DLD1 (cell line): Measurements from ENCODE around the gene KIN.
"Not testable (repeated sequence)": the region's sequence is repeated elsewhere in the genome, so short reads cannot be mapped to it uniquely, and the experiment has no call there.

Experiments
- in situ Hi-C: cut with HindIII; loops from 2 replicates; pipeline ENCODE4 v1.10.0; 2017; ENCODE audit warnings: low sequenced_read_pairs

KIN gene

DNA sequence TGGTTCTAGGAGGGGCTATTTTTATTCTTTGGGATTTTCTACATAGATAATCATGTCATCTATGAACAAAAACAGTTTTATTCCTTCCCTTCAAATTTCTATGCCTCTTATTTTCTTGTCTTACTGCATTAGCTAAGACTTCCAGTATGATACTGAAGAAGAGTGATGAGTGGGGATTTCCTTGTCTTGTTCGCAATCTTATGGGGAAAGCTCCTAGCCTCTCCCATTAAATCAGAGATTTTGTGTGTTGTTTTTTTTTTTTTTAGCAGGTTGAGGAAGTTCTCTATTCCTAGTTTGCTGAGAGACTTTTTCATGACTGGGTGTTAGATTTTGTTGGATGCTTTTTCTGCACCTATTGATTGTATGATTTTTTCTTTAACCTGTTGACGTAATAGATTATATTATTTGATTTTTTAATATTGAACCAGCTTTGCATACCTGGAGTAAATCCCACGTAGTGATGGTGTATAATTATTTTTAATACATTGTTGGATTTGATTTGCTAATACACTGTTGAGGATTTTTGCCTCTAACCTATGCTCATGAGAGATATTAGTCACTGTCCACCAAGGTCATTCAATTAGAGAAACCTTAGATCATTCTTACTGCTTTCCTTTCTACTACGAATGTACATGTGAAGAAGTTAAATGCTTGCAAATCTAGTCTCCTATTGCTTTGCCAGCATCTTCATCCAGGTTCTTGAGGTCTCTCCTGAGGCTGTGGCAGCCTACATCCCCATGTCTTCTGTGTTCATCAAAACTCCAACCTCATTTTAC lies 6.6 kb upstream of the KIN start:
- in situ Hi-C loops = no loop called here

GRCh38 chr10:7792541-7792940 lies 4.7 kb upstream of the KIN start:
- in situ Hi-C loops = no loop called here

GRCh38 chr10:7789390-7789789 lies 1.6 kb upstream of the KIN start:
- in situ Hi-C loops = no loop called here

GRCh38 chr10:7788639-7789286 lies 970 bp upstream of the KIN start:
- in situ Hi-C loops = no loop called here

GRCh38 chr10:7787150-7787856 lies 490 bp downstream of the KIN start:
- in situ Hi-C loops = no loop called here

DNA sequence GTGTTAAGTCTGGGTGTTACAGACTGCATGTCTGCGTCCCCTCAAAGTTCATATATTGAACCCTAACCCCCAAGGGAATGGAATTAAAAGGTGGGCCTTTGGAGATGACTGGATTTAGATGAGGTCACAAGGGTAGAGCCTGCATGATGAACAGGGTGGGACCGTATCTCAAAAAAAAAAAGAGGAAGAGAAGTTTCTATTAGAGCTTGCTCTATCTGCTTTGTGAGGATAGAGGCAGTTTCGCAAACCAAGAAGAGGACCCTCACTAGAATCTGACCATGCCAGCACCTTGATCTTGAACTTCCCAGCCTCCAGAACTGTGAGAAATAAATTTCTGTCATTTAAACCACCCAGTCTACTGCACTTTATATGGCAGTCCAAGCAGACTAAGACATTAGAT lies 1.4 kb downstream of the KIN start:
- in situ Hi-C loops = no loop called here

DNA sequence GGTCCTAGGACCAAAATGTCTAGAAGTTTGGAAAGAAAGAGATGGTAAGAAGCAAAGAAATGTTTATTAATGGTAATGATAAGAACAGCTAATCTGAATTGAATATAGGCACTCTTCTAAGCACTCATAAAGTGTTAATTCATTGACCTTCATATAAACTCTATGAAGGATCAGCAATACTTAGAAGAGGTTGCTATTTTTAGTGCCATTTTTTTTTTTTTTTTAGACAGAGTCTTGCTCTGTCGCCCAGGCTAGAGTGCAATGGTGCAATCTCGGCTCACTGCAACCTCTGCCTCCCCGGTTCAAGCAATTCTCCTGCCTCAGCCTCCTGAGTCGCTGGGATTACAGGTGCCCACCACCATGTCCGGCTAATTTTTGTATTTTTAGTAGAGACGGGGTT lies 5.6 kb downstream of the KIN start:
- in situ Hi-C loops = not testable (repeated sequence)

DNA sequence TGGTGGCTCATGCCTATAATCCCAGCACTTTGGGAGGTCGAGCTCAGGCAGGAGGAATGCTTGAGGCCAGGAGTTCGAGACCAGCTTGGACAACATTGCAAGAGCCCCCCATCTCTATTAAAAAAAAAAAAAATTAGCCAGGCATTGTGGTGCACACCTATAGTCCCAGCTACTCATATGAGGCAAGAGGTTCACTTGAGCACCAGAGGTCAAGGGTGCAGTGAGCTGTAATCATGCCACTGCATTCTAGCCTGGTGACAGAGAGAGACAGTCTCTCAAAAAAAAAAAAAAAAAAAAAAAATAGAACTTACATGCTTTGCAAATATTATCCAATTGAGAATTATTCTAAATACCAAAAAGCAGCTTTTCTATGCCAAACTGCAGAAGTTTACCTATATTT lies 11.0 kb downstream of the KIN start:
- in situ Hi-C loops = no loop called here

DNA sequence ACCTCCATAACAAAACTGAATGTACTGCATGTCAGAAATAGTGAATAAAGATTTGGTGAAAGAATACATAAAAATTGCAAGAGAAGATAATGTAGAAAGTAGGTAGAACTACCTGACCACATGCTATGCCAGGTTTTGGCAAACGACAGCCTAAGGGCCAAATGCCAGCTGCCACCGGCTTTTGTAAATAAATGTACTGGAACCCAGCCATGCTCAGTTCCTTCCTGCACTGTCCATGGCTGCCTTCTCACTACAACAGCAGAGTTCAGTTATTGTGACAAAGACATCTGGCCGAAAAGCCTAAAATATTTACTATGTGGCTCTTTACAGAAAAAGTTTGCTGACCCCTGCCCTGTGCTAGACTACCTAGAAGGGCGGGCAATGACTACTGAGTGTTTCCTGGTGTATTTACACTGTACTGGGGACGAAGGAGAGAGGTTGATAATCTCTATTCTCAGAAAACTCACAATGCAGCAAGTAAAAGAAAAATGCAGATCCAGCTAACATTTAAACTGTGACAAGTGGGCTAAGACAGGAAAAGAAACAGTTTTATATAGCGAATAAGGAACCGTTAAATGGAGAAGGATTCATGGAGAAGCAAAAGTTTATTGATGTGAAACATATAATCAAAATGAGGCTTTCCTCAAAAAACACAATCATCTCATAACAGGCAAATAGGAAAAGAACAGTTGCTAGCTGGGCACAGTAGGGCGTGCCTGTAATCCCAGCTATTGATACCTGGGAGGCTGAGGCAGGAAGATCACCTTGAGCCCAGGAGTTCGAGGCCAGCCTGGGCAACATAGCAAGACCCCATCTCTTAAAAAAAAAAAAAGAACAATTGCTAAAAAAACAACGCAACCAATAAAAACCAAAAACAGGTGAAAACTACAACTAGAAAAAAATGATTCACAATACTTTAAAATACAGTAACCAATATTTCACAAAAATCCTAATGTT lies 13.7 kb downstream of the KIN start:
- in situ Hi-C loops = no loop called here

DNA sequence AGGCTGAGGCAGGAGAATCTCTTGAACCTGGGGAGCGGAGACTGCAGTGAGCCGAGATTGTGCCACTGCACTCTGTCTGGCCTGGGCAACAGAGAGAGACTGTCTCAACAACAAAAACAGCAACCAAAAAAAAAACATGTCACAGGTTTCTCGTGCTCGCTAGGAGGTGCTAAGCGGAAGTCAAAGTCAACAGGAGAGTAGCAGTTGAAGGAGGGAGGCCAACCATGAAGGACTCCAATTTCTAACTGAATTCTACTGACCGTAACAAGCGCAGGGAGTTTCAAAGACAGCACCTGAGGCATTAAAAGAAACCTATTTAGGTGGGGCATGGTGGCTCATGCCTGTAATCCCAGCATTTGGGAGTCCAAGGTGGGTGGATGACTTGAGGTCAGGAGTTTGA lies 19.4 kb downstream of the KIN start:
- in situ Hi-C loops = no loop called here

GRCh38 chr10:7767209-7767608 lies 20.6 kb downstream of the KIN start:
- in situ Hi-C loops = no loop called here

GRCh38 chr10:7766241-7766640 lies 21.6 kb downstream of the KIN start:
- in situ Hi-C loops = no loop called here

DNA sequence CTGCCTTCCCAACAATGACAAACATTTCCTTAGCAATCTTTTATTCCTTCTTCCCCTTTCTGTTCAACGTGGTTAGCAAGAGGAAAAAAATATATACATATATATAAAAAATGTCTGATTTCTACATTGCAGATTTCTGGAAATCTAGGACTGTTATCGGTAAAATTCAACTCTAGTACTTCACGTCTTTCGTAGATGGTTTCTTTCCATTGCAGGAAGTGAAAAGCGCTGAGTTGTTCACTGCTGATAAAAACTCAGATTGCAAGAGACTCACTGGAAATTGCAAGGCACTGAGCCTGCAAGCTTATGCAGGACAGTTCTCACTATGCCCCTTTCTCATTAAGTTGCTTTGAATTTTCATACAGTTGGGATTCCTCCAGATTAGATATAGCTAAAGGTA lies 23.9 kb downstream of the KIN start:
- in situ Hi-C loops = no loop called here

DNA sequence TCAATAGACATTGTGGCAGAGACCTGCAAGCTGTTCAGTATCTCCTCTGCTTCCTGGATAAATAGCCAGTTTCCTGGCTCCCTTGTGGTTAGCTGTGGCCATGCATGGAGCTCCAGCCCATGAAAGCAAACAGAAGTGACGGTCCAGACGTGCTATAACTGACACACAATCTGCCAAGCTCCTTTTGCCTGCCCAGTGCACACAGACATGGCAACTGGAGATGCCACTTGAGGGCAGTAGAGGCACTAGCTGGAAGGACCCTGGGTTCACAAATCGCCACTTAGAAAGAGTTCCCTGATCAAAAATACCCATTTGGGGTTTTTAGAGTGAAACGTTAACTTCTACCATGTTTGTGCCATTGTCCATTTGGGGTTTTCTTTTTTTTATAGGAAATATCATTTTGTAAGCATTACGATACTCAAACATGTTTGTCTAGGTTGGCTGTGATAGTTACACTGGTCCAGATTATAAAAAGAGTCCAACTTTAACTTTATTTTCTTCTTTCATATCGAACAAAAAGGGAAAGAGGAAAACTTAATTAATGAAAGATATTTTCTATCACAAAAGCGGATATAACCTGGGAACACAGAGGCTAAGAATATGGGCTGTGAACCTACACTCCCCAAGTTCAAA lies 31.3 kb downstream of the KIN start:
- in situ Hi-C loops = no loop called here

GRCh38 chr10:7755103-7755502 lies 32.7 kb downstream of the KIN start:
- in situ Hi-C loops = no loop called here

GRCh38 chr10:7752251-7752650 lies 35.5 kb downstream of the KIN start:
- in situ Hi-C loops = no loop called here

- in situ Hi-C loops = no loop called here
These were observed 37.6 kb downstream of the KIN start for GRCh38 chr10:7750222-7750621.

DNA sequence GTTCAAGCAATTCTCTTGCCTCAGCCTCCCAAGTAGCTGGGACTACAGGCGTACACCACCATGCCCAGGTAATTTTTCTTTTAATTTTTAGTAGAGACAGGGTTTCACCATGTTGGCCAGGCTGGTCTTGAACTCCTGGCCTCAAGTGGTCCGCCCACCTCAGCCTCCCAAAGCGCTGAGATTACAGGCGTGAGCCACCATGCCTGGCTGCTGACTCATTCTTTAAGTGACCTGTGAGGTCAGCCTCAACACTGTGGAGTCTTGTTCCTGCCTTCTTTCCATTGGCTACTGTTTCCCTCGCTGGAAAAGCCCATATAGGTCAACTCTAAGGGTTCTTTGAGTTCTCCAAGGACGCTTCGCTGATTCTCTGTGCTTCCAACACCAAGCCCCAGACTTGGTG lies 39.2 kb downstream of the KIN start:
- in situ Hi-C loops = not testable (repeated sequence)

DNA sequence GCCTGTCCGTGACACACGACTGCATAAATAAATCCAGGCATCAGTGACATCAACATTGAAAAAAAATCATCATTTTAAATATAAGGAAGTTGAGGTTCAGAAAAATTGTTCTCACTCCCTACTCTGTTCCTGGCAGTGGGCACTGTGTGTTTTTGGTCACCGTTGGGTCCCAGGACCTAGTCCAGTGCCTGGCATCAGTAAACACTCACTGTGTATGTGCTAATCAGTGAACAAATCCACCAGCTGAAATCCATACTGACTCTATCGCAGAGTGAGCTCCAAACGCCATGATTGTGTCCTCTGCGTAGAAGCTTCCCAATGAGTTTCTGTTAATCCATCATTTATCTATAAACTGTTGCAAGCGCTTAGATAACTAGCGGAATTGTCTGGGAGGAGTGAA lies 43.5 kb downstream of the KIN start:
- in situ Hi-C loops = no loop called here
